ENCODE results near the gene MEIS2.

Gene MEIS2

DNA sequence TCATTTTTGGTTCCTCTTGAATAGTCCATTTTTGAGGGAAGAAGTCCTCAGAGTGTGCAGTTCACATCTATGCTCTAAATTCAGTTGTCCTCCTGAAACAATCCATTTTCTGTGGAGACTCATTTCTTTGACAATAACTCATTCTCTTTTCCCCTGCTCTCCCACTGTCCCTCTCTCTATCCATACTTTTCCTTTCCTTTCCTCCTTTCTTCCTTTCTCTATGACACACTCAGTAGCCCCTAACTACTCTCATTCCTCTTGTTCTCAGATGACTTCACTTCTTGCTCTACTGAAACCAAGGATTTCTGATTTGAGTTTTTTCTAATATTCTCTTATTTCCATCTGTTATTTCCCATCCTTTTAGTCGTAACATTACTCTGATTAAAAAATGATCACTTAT lies 16.7 kb upstream of the MEIS2 start:
- H3K4me3 ChIP-seq (ENCODE audit: low read depth in 1 of 2, low read length in 2 of 2) = no peak overlapping the region
- H3K36me3 ChIP-seq (ENCODE audit: insufficient read depth, low read length) = no peaks in the 10 kb centered on the region
- TF ChIP-seq, protein P1, sequence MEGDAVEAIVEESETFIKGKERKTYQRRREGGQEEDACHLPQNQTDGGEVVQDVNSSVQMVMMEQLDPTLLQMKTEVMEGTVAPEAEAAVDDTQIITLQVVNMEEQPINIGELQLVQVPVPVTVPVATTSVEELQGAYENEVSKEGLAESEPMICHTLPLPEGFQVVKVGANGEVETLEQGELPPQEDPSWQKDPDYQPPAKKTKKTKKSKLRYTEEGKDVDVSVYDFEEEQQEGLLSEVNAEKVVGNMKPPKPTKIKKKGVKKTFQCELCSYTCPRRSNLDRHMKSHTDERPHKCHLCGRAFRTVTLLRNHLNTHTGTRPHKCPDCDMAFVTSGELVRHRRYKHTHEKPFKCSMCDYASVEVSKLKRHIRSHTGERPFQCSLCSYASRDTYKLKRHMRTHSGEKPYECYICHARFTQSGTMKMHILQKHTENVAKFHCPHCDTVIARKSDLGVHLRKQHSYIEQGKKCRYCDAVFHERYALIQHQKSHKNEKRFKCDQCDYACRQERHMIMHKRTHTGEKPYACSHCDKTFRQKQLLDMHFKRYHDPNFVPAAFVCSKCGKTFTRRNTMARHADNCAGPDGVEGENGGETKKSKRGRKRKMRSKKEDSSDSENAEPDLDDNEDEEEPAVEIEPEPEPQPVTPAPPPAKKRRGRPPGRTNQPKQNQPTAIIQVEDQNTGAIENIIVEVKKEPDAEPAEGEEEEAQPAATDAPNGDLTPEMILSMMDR (IDR thresholded peaks at IDR 0.05; ENCODE audit: borderline replicate concordance, extremely low read depth, low read length, poor library complexity, severe bottlenecking) = no peak
- TF ChIP-seq EZH2 (IDR thresholded peaks at IDR 0.05; ENCODE audit: borderline replicate concordance, low read depth, low read length, severe bottlenecking) = no peak
- H3K27ac ChIP-seq (ENCODE audit: low read length) = no peak overlapping the region
- H3K4me2 ChIP-seq (ENCODE audit: insufficient read depth, low read length) = no peak overlapping the region
- no peaks in the 10 kb centered on the region for H3K79me2 ChIP-seq (ENCODE audit: insufficient read depth, low read length)
- no peaks in the 10 kb centered on the region for H4K20me1 ChIP-seq (ENCODE audit: insufficient read depth, low read length)
- H2AFZ ChIP-seq (ENCODE audit: low read depth, low read length) = no peak overlapping the region
- H3K27me3 ChIP-seq (ENCODE audit: insufficient read depth, low read length, poor library complexity) = no peaks in the 10 kb centered on the region
- DNase-seq (no peak), ATAC-seq (ENCODE audit: insufficient read depth, low read depth) (no peak)
- no peaks in the 10 kb centered on the region for H3K9me3 ChIP-seq (ENCODE audit: insufficient read depth, low read length, severe bottlenecking)
- H3K9ac ChIP-seq (ENCODE audit: low read depth, low read length) = no peak overlapping the region
- no peaks in the 10 kb centered on the region for H3K4me1 ChIP-seq (ENCODE audit: insufficient read depth, low read length)

DNA sequence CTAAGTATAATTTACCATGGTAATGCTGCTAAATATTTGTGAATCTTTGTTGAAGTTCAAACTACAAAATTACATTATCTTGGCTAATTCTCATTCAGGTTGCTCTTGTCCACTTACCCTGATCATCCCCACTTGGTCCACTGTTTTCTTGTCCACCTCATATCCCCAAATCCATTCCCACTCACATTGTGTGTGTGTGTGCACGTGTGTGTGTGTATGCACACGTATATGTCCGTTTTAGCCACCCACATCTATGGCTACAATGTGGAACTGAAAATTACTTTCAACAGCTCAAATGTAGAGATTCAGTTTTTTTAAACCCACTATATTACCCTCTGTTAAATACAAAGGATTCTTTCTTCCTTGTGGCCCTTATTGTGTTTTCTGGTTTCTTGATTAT lies 15.2 kb upstream of the MEIS2 start:
- no peak for ATAC-seq (ENCODE audit: insufficient read depth, low read depth)
- H3K9me3 ChIP-seq (ENCODE audit: insufficient read depth, low read length, severe bottlenecking) = no peaks in the 10 kb centered on the region
- H3K36me3 ChIP-seq (ENCODE audit: insufficient read depth, low read length) = no peaks in the 10 kb centered on the region
- H3K4me2 ChIP-seq (ENCODE audit: insufficient read depth, low read length) = no peak overlapping the region
- H4K20me1 ChIP-seq (ENCODE audit: insufficient read depth, low read length) = no peaks in the 10 kb centered on the region
- no peak overlapping the region for H3K27ac ChIP-seq (ENCODE audit: low read length)
- no peaks in the 10 kb centered on the region for H3K79me2 ChIP-seq (ENCODE audit: insufficient read depth, low read length)
- no peaks in the 10 kb centered on the region for H3K4me1 ChIP-seq (ENCODE audit: insufficient read depth, low read length)
- no peak overlapping the region for H2AFZ ChIP-seq (ENCODE audit: low read depth, low read length)
- no peak overlapping the region for H3K9ac ChIP-seq (ENCODE audit: low read depth, low read length)
- H3K4me3 ChIP-seq (ENCODE audit: low read depth in 1 of 2, low read length in 2 of 2) = no peak overlapping the region
- no peak for TF ChIP-seq EZH2 (IDR thresholded peaks at IDR 0.05; ENCODE audit: borderline replicate concordance, low read depth, low read length, severe bottlenecking)
- TF ChIP-seq, protein P1 (IDR thresholded peaks at IDR 0.05; ENCODE audit: borderline replicate concordance, extremely low read depth, low read length, poor library complexity, severe bottlenecking) = no peak
- DNase-seq = no peak
- H3K27me3 ChIP-seq (ENCODE audit: insufficient read depth, low read length, poor library complexity) = no peaks in the 10 kb centered on the region

DNA sequence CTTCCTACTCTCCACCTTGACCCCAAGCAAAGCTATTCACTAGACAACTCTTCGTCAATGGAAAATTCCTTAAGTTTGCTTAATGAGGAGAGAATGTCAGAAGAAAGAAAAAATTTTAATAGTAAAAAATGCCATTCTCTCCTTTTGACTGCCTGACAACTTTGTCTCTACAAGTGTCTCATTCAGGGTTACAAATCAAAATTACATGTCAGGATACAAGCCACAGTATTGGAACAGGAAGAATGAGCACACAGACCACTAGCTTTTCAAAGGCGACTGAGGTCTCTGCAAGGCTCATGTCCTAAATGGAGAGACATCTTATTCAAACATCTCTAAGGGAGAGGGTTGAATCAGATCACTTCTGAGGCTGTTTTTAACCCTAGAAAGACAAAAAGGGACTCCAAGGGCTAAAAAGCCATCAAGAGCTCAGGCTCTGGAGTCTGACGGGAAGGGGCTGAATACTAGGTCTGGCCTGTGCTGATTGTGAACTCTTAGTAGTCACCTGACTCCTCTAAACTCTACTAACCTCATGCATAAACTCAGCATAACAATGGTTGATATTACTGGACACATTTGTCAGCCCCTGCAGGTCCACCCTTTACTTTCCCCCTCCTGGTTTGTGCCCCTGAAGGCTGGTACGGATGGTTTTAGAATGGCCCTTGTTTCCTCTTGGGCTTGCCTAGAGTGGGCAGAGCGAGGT lies 12.8 kb upstream of the MEIS2 start:
- Histone ChIP-seq H3K79me2 (ENCODE audit: insufficient read depth, low read length) (no peaks in the 10 kb centered on the region), H3K4me1 (ENCODE audit: insufficient read depth, low read length) (no peaks in the 10 kb centered on the region), H2AFZ (ENCODE audit: low read depth, low read length) (no peak overlapping the region), H3K4me3 (ENCODE audit: low read depth in 1 of 2, low read length in 2 of 2) (no peak overlapping the region), H3K4me2 (ENCODE audit: insufficient read depth, low read length) (no peak overlapping the region), H4K20me1 (ENCODE audit: insufficient read depth, low read length) (no peaks in the 10 kb centered on the region), H3K36me3 (ENCODE audit: insufficient read depth, low read length) (no peaks in the 10 kb centered on the region), H3K27ac (ENCODE audit: low read length) (no peak overlapping the region), H3K27me3 (ENCODE audit: insufficient read depth, low read length, poor library complexity) (no peaks in the 10 kb centered on the region), H3K9ac (ENCODE audit: low read depth, low read length) (no peak overlapping the region), H3K9me3 (ENCODE audit: insufficient read depth, low read length, severe bottlenecking) (no peaks in the 10 kb centered on the region)
- no peak for TF ChIP-seq EZH2 (IDR thresholded peaks at IDR 0.05; ENCODE audit: borderline replicate concordance, low read depth, low read length, severe bottlenecking)
- TF ChIP-seq, protein P1 (IDR thresholded peaks at IDR 0.05; ENCODE audit: borderline replicate concordance, extremely low read depth, low read length, poor library complexity, severe bottlenecking) = no peak
- DNase-seq (no peak), ATAC-seq (ENCODE audit: insufficient read depth, low read depth) (no peak)

Data from DND-41 (cell line).